ENCODE results near the gene MTFR2.

DNA sequence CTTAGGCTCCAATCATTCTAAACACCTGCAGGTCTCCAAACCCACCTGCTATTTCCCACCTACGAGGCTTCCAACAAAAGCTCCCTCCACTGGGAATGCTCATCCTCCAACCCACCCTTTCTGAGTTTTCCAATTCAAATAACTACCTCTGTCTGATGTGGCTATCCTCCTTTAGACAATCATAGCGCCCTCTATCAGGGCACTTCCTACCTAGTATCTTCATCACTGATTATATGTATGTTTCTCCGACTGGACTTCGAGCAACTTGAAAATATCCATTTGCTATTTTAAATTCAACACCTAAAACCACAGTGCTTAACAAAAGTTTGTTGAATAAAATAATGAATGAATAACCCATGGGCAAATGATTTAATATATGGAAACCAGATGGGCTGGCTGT lies 41.3 kb downstream of the MTFR2 start:
- TF ChIP-seq EZH2phosphoT487 (conservative IDR thresholded peaks at IDR 0.05; ENCODE audit: low read length): no peak
- TF ChIP-seq, protein P1, sequence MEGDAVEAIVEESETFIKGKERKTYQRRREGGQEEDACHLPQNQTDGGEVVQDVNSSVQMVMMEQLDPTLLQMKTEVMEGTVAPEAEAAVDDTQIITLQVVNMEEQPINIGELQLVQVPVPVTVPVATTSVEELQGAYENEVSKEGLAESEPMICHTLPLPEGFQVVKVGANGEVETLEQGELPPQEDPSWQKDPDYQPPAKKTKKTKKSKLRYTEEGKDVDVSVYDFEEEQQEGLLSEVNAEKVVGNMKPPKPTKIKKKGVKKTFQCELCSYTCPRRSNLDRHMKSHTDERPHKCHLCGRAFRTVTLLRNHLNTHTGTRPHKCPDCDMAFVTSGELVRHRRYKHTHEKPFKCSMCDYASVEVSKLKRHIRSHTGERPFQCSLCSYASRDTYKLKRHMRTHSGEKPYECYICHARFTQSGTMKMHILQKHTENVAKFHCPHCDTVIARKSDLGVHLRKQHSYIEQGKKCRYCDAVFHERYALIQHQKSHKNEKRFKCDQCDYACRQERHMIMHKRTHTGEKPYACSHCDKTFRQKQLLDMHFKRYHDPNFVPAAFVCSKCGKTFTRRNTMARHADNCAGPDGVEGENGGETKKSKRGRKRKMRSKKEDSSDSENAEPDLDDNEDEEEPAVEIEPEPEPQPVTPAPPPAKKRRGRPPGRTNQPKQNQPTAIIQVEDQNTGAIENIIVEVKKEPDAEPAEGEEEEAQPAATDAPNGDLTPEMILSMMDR (IDR thresholded peaks at IDR 0.05; ENCODE audit: insufficient read depth, low read length, poor library complexity, severe bottlenecking): no peak
